ENCODE measurements around the gene C1QB. TPM values are rescaled to one million over a fixed set of nuclear protein-coding genes. Genes with fewer than 3 reads are reported as not detected.
A peak's percentile ranks its signal among the peaks of the same experiment; 100 is the strongest.

The C1QB gene
- total and polyA plus RNA-seq, 9 of the 15 experiments (the other 6 are each of a cell fraction or from before 2014, with no cell fraction given), result 0.55 TPM; not detected in 8

- intact Hi-C loops (cut with micrococcal nuclease) (no loop called here), in situ Hi-C loops (cut with MboI) (no loop called here)
- Histone ChIP-seq H3K27ac (ENCODE audit: extremely low read depth, low read depth, low read length) (no peak overlapping the region), H2AFZ (ENCODE audit: low read depth, low read length) (no peak overlapping the region), H3K9me3 (replicated peaks; ENCODE audit: control insufficient read depth, insufficient read depth, low read depth, low read length) (no peaks in the 10 kb centered on the region), H4K20me1 (replicated peaks; ENCODE audit: control insufficient read depth, insufficient read depth, low read length) (peaks cover 6% of the 10 kb centered on the region), H3K9me1 (ENCODE audit: control insufficient read depth, insufficient read depth, low read length) (no peaks in the 10 kb centered on the region), H3K36me3 (ENCODE audit: control insufficient read depth, insufficient read depth, low read length) (no peaks in the 10 kb centered on the region), H3K79me2 (ENCODE audit: control insufficient read depth, insufficient read depth, low read length) (no peaks in the 10 kb centered on the region), H3K4me3 (no peak overlapping the region), H3K27me3 (ENCODE audit: control insufficient read depth in 2 of 2, insufficient read depth in 2 of 2, low read length in 2 of 2) (peaks cover 3 to 31% of the 10 kb centered on the region in 2 experiments; a peak in 4 of 5 replicates), H3K4me2 (ENCODE audit: insufficient read depth, low read length) (no peak overlapping the region), H3K4me1 (replicated peaks in 1 of 2; ENCODE audit: control insufficient read depth in 2 of 2, insufficient read depth in 2 of 2, low read length in 2 of 2) (peaks cover 0 to 4% of the 10 kb centered on the region in 2 experiments; a peak in 1 of 5 replicates), H3K9ac (ENCODE audit: insufficient read depth in 1 of 2, low read depth in 2 of 2, low read length in 2 of 2) (no peak overlapping the region)
- no peak for ATAC-seq
- FAIRE-seq, result no peak
- 1% methylated on average over 18 of the region's 19 CpGs for WGBS (ENCODE audit: insufficient coverage, low coverage, missing lambda C conversion rate)
- no peak for DNase-seq (ENCODE audit: extremely low read depth in 1 of 4, low spot score in 3 of 4)
- no TSS peak for BruUV-seq (replicated peaks)
- CTCF ChIA-PET (ENCODE audit: low intra/inter-chr PET ratio), result no interaction called here
- POLR2A ChIA-PET, result no interaction called here
- TF ChIP-seq MCM7 (IDR thresholded peaks at IDR 0.05) (no peak), SIX5 (IDR thresholded peaks at IDR 0.05; ENCODE audit: borderline replicate concordance in 1 of 2, insufficient read depth in 1 of 2, low read depth in 1 of 2, low read length in 2 of 2) (no peak), MLLT1 (IDR thresholded peaks at IDR 0.05) (no peak), TFE3 (CRISPR knock-in tag; IDR thresholded peaks at IDR 0.05) (peak; percentile 52; the same call in 1 of the 2 replicates), ZNF280A (IDR thresholded peaks at IDR 0.05; ENCODE audit: low read depth, partially characterized antibody) (no peak), BMI1 (IDR thresholded peaks at IDR 0.05; ENCODE audit: low read length) (no peak), EWSR1 (IDR thresholded peaks at IDR 0.05; ENCODE audit: borderline replicate concordance, low read depth, partially characterized antibody) (no peak), ATF7 (IDR thresholded peaks at IDR 0.05) (peak; percentile 55), POU5F1 (IDR thresholded peaks at IDR 0.05; ENCODE audit: borderline replicate concordance, low read depth, low read length, partially characterized antibody) (no peak), USF2 (CRISPR knock-in tag; IDR thresholded peaks at IDR 0.05) (peak; percentile 7; the same call in 1 of the 2 replicates), RAD51 (IDR thresholded peaks at IDR 0.05; ENCODE audit: borderline replicate concordance, low read depth) (peak; percentile 59; the same call in 1 of the 2 replicates), PREB (CRISPR knock-in tag; IDR thresholded peaks at IDR 0.05) (no peak), WHSC1 (IDR thresholded peaks at IDR 0.05; ENCODE audit: low read length) (no peak), SNIP1 (IDR thresholded peaks at IDR 0.05; ENCODE audit: low read depth) (no peak)
Measured at GRCh38 chr1:22660716-22661241, 7.7 kb downstream of the C1QB start.

All from K562 (cell line).